GM23248 (cell line): ENCODE measurements around the gene NME5. TPM values are rescaled to one million over a fixed set of nuclear protein-coding genes. Genes with fewer than 3 reads are reported as not detected.

Experiments
- DNase-seq: peaks from one replicate; pipeline ENCODE4 v3.0.0-alpha.2; 2015
- H2AFZ ChIP-seq: fragments of 200-600 bp; sonication (generic); 2 replicates; pipeline ENCODE4 v1.6.1; 2016; ENCODE audit warnings: antibody characterized with exemption
- H3F3A ChIP-seq: fragments of 200-600 bp; sonication (generic); 2 replicates; pipeline ENCODE4 v1.6.1; 2016; ENCODE audit warnings: mild to moderate bottlenecking, antibody characterized with exemption, mixed run types; ENCODE audit not compliant: insufficient read depth
- H3K27ac ChIP-seq: fragments of 200-600 bp; sonication (generic); 2 replicates; pipeline ENCODE4 v1.5.1; 2016; ENCODE audit warnings: mild to moderate bottlenecking
- H3K27me3 ChIP-seq: fragments of 200-600 bp; sonication (generic); replicated peaks from 2 replicates; pipeline ENCODE4 v1.6.1; 2016; ENCODE audit warnings: mild to moderate bottlenecking; ENCODE audit not compliant: insufficient read depth
- H3K36me3 ChIP-seq: fragments of 200-600 bp; sonication (generic); 2 replicates; pipeline ENCODE4 v1.6.1; 2016; ENCODE audit warnings: low read depth, mild to moderate bottlenecking
- H3K4me1 ChIP-seq: fragments of 200-600 bp; sonication (generic); 2 replicates; pipeline ENCODE4 v1.6.1; 2016; ENCODE audit warnings: mild to moderate bottlenecking; ENCODE audit not compliant: insufficient read depth
- H3K4me2 ChIP-seq: fragments of 200-600 bp; sonication (generic); one replicate; pipeline ENCODE4 v1.6.1; 2016; ENCODE audit warnings: mild to moderate bottlenecking; ENCODE audit not compliant: unreplicated experiment
- H3K4me3 ChIP-seq: fragments of 200-600 bp; sonication (generic); 2 replicates; pipeline ENCODE4 v1.5.1; 2016; ENCODE audit warnings: mild to moderate bottlenecking
- H3K79me2 ChIP-seq: fragments of 200-600 bp; sonication (generic); 2 replicates; pipeline ENCODE4 v1.6.1; 2016; ENCODE audit warnings: mild to moderate bottlenecking; ENCODE audit not compliant: insufficient read depth
- H3K9ac ChIP-seq: fragments of 200-600 bp; sonication (generic); 2 replicates; pipeline ENCODE4 v1.6.1; 2016; ENCODE audit warnings: mild to moderate bottlenecking
- H3K9me2 ChIP-seq: fragments of 200-600 bp; sonication (generic); 2 replicates; pipeline ENCODE4 v1.6.1; 2016; ENCODE audit warnings: mixed run types, mild to moderate bottlenecking, moderate library complexity; ENCODE audit not compliant: insufficient read depth
- H3K9me3 ChIP-seq: fragments of 200-600 bp; sonication (generic); one replicate; pipeline ENCODE4 v1.6.1; 2017; ENCODE audit warnings: low read depth
- H4K20me1 ChIP-seq: fragments of 200-600 bp; sonication (generic); 2 replicates; pipeline ENCODE4 v1.6.0; 2016; ENCODE audit not compliant: insufficient read depth
- EZH2 ChIP-seq: fragments of 200-600 bp; sonication (generic); IDR thresholded peaks from 2 replicates; pipeline ENCODE4 v1.6.1; 2018; ENCODE audit warnings: antibody characterized with exemption, mild to moderate bottlenecking; ENCODE audit not compliant: insufficient read depth, poor library complexity, severe bottlenecking
- EZH2phosphoT487 ChIP-seq: fragments of 200-600 bp; sonication (generic); IDR thresholded peaks from 2 replicates; pipeline ENCODE4 v1.6.1; 2018; ENCODE audit warnings: antibody characterized with exemption, moderate library complexity, mild to moderate bottlenecking, low read depth; ENCODE audit not compliant: insufficient read depth
- WGBS, 2 experiments: methylation state at CpG; one replicate each; pipeline ENCODE4 v1.1.6; 2015 to 2017; ENCODE audit warnings: low lambda C conversion rate in 2 of 2, low coverage in 1 of 2; ENCODE audit errors: missing lambda C conversion rate in 2 of 2; 5-methylcytosine and 5-hydroxymethylcytosine counted together
- in situ Hi-C: fragments of 300-500 bp; cut with MboI; formaldehyde crosslinking; loops from 2 replicates; pipeline ENCODE4 v1.15.0; 2020
- polyA plus RNA-seq: library from polyadenylated mRNA; unstranded; fragments of >200 nt; fragmentation: Nextera tagmentation; extraction: Ambion mirVana; gene quantifications from 2 replicates; pipeline ENCODE4 v1.2.1, GENCODE V29; 2016
- total RNA-seq: library from RNA; depleted of rRNA; stranded (reverse); fragments of >200 nt; shearing (Covaris generic); gene quantifications from 2 replicates; pipeline ENCODE4 v1.2.3, GENCODE V29; 2014; rRNA removed

Gene NME5, protein sequence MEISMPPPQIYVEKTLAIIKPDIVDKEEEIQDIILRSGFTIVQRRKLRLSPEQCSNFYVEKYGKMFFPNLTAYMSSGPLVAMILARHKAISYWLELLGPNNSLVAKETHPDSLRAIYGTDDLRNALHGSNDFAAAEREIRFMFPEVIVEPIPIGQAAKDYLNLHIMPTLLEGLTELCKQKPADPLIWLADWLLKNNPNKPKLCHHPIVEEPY
- not detected in 2 replicates for total RNA-seq
- polyA plus RNA-seq: not detected in 2 replicates

DNA sequence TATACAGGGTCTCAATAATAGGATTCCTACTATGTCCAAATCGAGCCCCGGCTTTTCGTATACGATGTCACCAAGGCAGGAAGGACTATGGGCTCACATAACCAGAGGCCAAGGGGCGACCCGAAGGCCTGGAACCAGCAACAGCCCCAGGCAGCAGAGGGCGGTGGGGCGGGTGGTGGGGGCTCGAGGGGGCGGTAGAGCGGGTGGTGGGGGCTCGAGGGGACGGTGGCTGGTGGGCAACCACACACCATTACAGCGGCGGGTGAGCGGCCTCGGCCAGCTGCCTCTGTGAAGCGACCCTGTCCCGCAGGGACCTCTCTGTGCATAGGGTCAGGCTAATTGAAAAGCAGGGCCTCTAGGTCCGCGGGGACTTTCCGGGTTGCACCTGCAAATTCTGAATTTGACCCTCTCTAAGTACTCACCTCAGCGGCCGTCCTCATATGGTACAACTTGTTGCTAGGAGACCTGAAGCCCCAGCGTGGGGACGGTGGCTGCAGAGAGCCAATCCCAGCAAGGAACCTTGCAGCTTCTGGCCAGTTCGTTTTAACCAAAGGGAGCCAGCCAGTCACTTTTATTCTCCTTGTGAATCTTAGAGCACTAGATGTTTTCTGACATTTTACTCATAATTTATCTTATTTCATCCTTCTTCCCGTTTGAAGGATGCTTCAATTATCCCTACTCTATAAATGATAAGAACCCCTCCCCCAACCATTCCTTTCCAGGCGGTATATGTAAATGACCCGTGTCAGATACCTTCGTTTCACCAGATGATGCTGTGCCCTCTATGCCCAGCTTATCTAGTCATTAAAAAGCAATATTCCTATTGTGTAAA lies at the start of gene NME5:
NME5 (minus strand) TSS at position 480 of the 832 bp plus-strand sequence. CDS start 648 bp downstream, outside the sequence.
- Histone ChIP-seq H3K79me2 (no peaks in the 10 kb centered on the region), H3K27me3 (no peaks in the 10 kb centered on the region), H3K9me3 (no peaks in the 10 kb centered on the region), H3K9me2 (no peaks in the 10 kb centered on the region), H3F3A (no peaks in the 10 kb centered on the region), H3K4me2 (no peak within 1 kb of the TSS), H3K4me3 (no peak within 1 kb of the TSS), H2AFZ (no peak within 1 kb of the TSS), H3K27ac (no peak within 1 kb of the TSS), H3K36me3 (no peaks in the 10 kb centered on the region), H4K20me1 (no peaks in the 10 kb centered on the region), H3K4me1 (no peaks in the 10 kb centered on the region), H3K9ac (no peak within 1 kb of the TSS)
- 39 to 40% methylated on average over 31 of the region's 31 CpGs for WGBS, 2 experiments
- in situ Hi-C loops: no loop called here
- no peak for DNase-seq
- TF ChIP-seq EZH2phosphoT487 (no peak), EZH2 (no peak)

DNA sequence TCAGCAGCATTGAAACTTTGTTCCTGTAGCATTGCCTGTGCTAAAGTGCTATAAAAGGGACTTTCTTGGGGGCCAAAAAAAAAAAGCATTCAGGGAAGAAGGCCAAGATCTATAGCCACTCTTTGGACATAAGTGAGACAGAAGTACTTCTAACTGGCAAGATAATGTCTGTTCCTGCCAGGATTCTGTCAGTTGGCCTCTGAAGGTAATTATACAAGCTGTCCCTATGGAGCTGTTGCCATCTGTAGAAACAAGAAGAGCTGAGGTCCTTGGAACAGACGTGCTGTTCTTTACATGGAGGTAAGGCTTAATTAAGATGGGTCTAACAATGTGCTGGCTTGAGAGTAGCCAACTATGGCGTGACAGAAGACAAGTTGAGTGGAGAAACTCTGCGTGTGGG lies 49.4 kb upstream of the NME5 start:
- in situ Hi-C loops: no loop called here
- no peak overlapping the region for H3K9ac ChIP-seq
- H3K9me2 ChIP-seq: no peaks in the 10 kb centered on the region
- H2AFZ ChIP-seq: no peak overlapping the region
- 86 to 94% methylated on average over 3 of the region's 3 CpGs for WGBS, 2 experiments
- DNase-seq: no peak
- H3K27me3 ChIP-seq: no peaks in the 10 kb centered on the region
- no peak overlapping the region for H3K4me2 ChIP-seq
- peaks cover 58% of the 10 kb centered on the region for H3K36me3 ChIP-seq
- H3K27ac ChIP-seq: no peak overlapping the region
- no peaks in the 10 kb centered on the region for H4K20me1 ChIP-seq
- no peak overlapping the region for H3K4me3 ChIP-seq
- peaks cover 12% of the 10 kb centered on the region; the same call in 1 of the 2 replicates for H3F3A ChIP-seq
- TF ChIP-seq EZH2 (no peak), EZH2phosphoT487 (no peak)
- H3K4me1 ChIP-seq: no peaks in the 10 kb centered on the region
- no peaks in the 10 kb centered on the region for H3K9me3 ChIP-seq
- no peaks in the 10 kb centered on the region for H3K79me2 ChIP-seq

DNA sequence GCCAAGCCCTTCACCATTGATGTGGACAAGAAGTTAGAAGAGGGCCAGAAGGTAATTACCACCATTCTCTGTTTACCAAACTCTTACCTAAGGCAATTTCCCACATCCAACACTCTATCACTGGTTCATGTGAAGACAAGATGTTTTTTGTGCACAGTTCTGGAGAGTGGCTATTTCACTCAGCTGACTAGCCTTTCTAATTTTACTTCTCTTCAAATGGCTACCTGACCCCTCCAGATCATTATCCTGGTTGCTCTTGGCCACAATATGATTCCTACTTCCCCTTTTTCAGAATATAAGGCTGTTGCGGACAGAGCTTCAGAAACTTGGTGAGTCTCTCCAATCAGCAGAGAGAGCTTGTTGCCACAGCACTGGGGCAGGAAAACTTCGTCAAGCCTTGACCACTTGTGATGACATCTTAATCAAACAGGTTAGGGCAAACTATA lies 46.8 kb upstream of the NME5 start:
- H3K36me3 ChIP-seq: peaks cover 38% of the 10 kb centered on the region

DNA sequence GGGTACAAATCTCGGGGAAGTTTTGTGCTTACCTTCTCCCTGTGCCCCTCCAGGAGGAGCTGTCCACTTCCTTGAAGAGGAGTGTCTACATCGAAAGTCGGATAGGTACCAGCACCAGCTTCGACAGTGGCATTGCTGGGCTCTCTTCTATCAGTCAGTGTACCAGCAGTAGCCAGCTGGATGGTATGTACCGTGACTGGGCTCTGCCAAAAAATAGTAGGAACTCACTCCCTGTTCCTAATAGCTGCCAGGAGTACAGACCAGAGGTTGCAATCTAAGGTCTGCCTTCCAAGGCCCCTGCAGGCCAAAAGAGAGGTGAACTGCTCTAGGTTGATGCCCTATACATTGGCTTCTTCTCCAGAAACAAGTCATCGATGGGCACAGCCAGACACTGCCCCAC lies 43.6 kb upstream of the NME5 start:
- in situ Hi-C loops: no loop called here
- Histone ChIP-seq H4K20me1 (no peaks in the 10 kb centered on the region), H3K27me3 (no peaks in the 10 kb centered on the region), H3K4me3 (no peak overlapping the region), H3K9me3 (no peaks in the 10 kb centered on the region), H2AFZ (no peak overlapping the region), H3K4me1 (peaks cover 10% of the 10 kb centered on the region; the same call in 1 of the 2 replicates), H3K79me2 (peaks cover 33% of the 10 kb centered on the region), H3F3A (peaks cover 7% of the 10 kb centered on the region; the same call in 1 of the 2 replicates), H3K9me2 (no peaks in the 10 kb centered on the region), H3K9ac (no peak overlapping the region), H3K4me2 (no peak overlapping the region), H3K27ac (no peak overlapping the region), H3K36me3 (peaks cover 20% of the 10 kb centered on the region)
- no peak for TF ChIP-seq EZH2
- TF ChIP-seq EZH2phosphoT487: no peak
- no peak for DNase-seq
- 84% methylated on average over 6 of the region's 6 CpGs for WGBS, 2 experiments

More for the DNA sequence above, 46.8 kb upstream of the NME5 start:
- Histone ChIP-seq H3K9me3 (no peaks in the 10 kb centered on the region), H3K4me1 (no peaks in the 10 kb centered on the region), H3K9ac (no peak overlapping the region), H3K79me2 (peaks cover 9% of the 10 kb centered on the region), H3F3A (peaks cover 12% of the 10 kb centered on the region; the same call in 1 of the 2 replicates), H3K4me3 (no peak overlapping the region), H3K27me3 (no peaks in the 10 kb centered on the region), H3K9me2 (no peaks in the 10 kb centered on the region), H3K4me2 (no peak overlapping the region), H2AFZ (no peak overlapping the region), H4K20me1 (no peaks in the 10 kb centered on the region), H3K27ac (no peak overlapping the region)
- TF ChIP-seq EZH2: no peak
- TF ChIP-seq EZH2phosphoT487: no peak
- 97 to 100% methylated on average over 2 of the region's 2 CpGs for whole genome bisulfite sequencing, 2 experiments
- no peak for DNase-seq
- in situ Hi-C loops: no loop called here
